HG02852 (cell line): ENCODE data around the gene CTNNAL1.
"Not testable (repeated sequence)": the region's sequence is repeated elsewhere in the genome, so short reads cannot be mapped to it uniquely, and the experiment has no call there.

Source experiments
- ATAC-seq: cut with Tn5 transposase; IDR thresholded peaks from one replicate; pipeline ENCODE4 v1.9.1; 2021; ENCODE audit warnings: mild to moderate bottlenecking, moderate library complexity; ENCODE audit not compliant: unreplicated experiment

The CTNNAL1 gene

GRCh38 chr9:108997112-108997511 is 16.2 kb downstream of the CTNNAL1 start:
- no peak for ATAC-seq

- ATAC-seq: no peak
These were observed 16.7 kb downstream of the CTNNAL1 start for GRCh38 chr9:108996643-108997042.

GRCh38 chr9:108994695-108995094 is 18.6 kb downstream of the CTNNAL1 start:
- peak; percentile 81 for ATAC-seq

GRCh38 chr9:108991479-108991878 is 21.8 kb downstream of the CTNNAL1 start:
- no peak for ATAC-seq

- ATAC-seq: no peak
These were observed 29.4 kb downstream of the CTNNAL1 start for GRCh38 chr9:108983885-108984284.

GRCh38 chr9:108980893-108981292 is 32.4 kb downstream of the CTNNAL1 start:
- no peak for ATAC-seq

GRCh38 chr9:108978205-108978604 is 35.1 kb downstream of the CTNNAL1 start:
- no peak for ATAC-seq

GRCh38 chr9:108973895-108974294 is 39.4 kb downstream of the CTNNAL1 start:
- ATAC-seq: no peak

- ATAC-seq: no peak
These were observed 40.6 kb downstream of the CTNNAL1 start for GRCh38 chr9:108972626-108973209.

- no peak for ATAC-seq
These were observed 41.1 kb downstream of the CTNNAL1 start for GRCh38 chr9:108972186-108972585.

GRCh38 chr9:108971392-108971791 is 41.9 kb downstream of the CTNNAL1 start:
- ATAC-seq: not testable (repeated sequence)

- ATAC-seq: no peak
These were observed 45.4 kb downstream of the CTNNAL1 start for GRCh38 chr9:108967916-108968315.

GRCh38 chr9:108963459-108964143 is 49.7 kb downstream of the CTNNAL1 start:
- ATAC-seq: no peak

- ATAC-seq: no peak
These were observed 52.1 kb downstream of the CTNNAL1 start for GRCh38 chr9:108961151-108961550.

GRCh38 chr9:108960331-108960730 is 53.0 kb downstream of the CTNNAL1 start:
- ATAC-seq: no peak

- no peak for ATAC-seq
These were observed 56.7 kb downstream of the CTNNAL1 start for GRCh38 chr9:108956631-108957026.

- no peak for ATAC-seq
These were observed 57.2 kb downstream of the CTNNAL1 start for GRCh38 chr9:108956022-108956630.

GRCh38 chr9:108953983-108954574 is 59.2 kb downstream of the CTNNAL1 start:
- no peak for ATAC-seq

GRCh38 chr9:108951578-108951977 is 61.7 kb downstream of the CTNNAL1 start:
- ATAC-seq: no peak

GRCh38 chr9:108950168-108950567 is 63.1 kb downstream of the CTNNAL1 start:
- ATAC-seq: no peak

GRCh38 chr9:108939975-108940374 is 73.3 kb downstream of the CTNNAL1 start:
- ATAC-seq: no peak
